GM18907 (cell line): ENCODE measurements around the gene XCR1.

Experiments
- ATAC-seq: cut with Tn5 transposase; IDR thresholded peaks from one replicate; pipeline ENCODE4 v1.9.1; 2021; ENCODE audit warnings: mild to moderate bottlenecking, moderate library complexity; ENCODE audit not compliant: unreplicated experiment

The XCR1 gene

GRCh38 chr3:45984331-45985312, 42.7 kb downstream of the XCR1 start:
- ATAC-seq = no peak

- ATAC-seq = no peak
Observed at GRCh38 chr3:45983770-45984169, 43.5 kb downstream of the XCR1 start.

GRCh38 chr3:45981346-45982074, 45.8 kb downstream of the XCR1 start:
- no peak for ATAC-seq

GRCh38 chr3:45980819-45981218, 46.5 kb downstream of the XCR1 start:
- ATAC-seq = no peak

GRCh38 chr3:45980229-45980813, 47.0 kb downstream of the XCR1 start:
- ATAC-seq = no peak

GRCh38 chr3:45979378-45979777, 47.9 kb downstream of the XCR1 start:
- no peak for ATAC-seq

- ATAC-seq = no peak
Observed at GRCh38 chr3:45978006-45978761, 49.1 kb downstream of the XCR1 start.

- no peak for ATAC-seq
Observed at GRCh38 chr3:45976191-45977091, 50.8 kb downstream of the XCR1 start.

- ATAC-seq = no peak
Observed at GRCh38 chr3:45975686-45976085, 51.6 kb downstream of the XCR1 start.

GRCh38 chr3:45974686-45975085, 52.6 kb downstream of the XCR1 start:
- no peak for ATAC-seq

GRCh38 chr3:45972534-45973402, 54.5 kb downstream of the XCR1 start:
- ATAC-seq = no peak

- ATAC-seq = no peak
Observed at GRCh38 chr3:45969953-45970352, 57.3 kb downstream of the XCR1 start.

- no peak for ATAC-seq
Observed at GRCh38 chr3:45969116-45969515, 58.2 kb downstream of the XCR1 start.

- ATAC-seq = no peak
Observed at GRCh38 chr3:45968706-45969105, 58.6 kb downstream of the XCR1 start.

- no peak for ATAC-seq
Observed at GRCh38 chr3:45968149-45968548, 59.1 kb downstream of the XCR1 start.

GRCh38 chr3:45967724-45968123, 59.6 kb downstream of the XCR1 start:
- no peak for ATAC-seq
